Measurements from ENCODE around the gene HSP90AA1. TPM values are rescaled to one million over a fixed set of nuclear protein-coding genes. Genes with fewer than 3 reads are reported as not detected.

Gene HSP90AA1
- total RNA-seq, 1 donor from 2014 or later, result 120 TPM

DNA sequence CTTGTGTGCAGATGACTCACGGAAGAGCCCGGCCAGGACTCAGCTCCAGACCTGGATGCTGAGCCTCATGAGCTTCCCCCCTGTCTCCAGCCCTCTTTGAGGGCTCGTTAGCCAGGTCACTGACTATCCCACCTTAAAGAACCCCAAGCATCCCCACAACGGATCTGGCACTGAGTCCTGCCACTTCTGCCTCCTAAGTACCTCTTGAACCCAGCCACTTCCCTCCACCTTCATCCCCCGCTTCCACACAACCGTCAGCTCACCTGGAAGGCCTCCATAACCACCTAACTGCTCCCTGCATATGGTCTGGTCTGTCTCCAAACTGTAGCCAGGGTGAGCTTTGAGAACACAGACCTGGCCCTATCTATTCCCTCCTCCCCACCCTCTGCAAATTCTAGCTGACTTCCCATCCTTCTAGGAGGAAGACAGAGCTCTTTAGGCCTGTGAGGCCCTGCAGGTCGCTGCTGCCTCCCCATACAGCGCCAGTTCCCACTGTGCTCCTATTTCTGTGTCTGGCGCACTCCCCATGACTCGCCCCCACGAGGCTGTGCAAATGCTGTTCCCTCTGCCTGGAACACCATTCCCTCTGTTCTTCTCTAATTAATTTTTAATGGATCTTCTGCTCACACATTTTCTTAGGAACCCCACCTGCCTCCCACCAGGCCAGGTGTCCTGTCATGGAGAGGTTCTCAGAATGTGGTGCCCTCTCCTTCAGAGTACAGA is 2.9 kb upstream of the HSP90AA1 start:
- Histone ChIP-seq H3K27me3 (no peaks in the 10 kb centered on the region), H3K27ac (no peak overlapping the region), H3K9me3 (no peaks in the 10 kb centered on the region), H3K4me3 (no peak overlapping the region), H3K36me3 (peaks cover 7 to 10% of the 10 kb centered on the region in 2 donors), H3K4me1 (peaks cover 9 to 14% of the 10 kb centered on the region in 2 donors)
- intact Hi-C loops (cut with DNase I), result loop anchor here (5.0 to 10.0 kb wide), 3 partner anchors 142 to 1715 kb away; partner anchors contain the start of genes ANKRD9 and WDR25
- TF ChIP-seq CTCF (IDR thresholded peaks at IDR 0.05), result no peak
- no peak for DNase-seq (ENCODE audit: low spot score in 2 of 2)

DNA sequence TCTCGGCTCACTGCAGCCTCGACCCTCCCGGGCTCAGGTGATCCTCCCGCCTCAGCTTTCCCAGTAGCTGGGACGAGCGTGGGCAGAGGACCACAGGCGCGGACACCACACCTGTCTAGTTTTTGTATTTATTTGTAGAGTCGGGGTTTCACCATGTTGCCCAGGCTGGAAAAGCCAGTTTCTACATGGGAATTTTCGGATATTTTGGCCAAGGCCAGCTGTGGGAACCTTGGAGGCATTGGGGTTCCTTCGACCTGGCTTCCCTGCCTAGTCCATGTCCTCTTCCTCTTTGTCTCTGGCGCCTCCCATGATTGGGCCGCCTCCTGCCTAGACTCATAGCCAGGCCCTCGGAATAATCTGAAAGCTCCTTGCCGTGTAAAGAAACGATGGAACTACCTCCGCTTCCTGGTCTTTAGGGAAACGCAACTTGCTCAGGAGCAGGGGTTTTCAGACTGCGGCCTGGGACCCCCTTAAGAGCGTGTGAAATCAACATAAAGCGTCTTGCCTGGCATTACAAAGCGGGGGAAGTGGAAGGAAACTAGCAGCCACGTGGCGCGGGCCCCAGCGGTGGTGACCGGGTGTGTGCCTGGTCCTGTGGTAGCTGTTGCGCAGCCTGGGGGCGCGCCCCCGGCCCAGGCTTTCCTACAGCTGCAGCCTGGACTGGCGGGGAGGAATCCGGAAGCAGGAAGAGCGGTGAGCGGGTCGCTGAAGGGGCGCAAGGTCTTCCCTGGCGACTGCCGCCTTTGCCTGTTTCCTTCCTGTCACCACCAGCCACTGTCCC is 1.4 kb upstream of the HSP90AA1 start:
- peak overlapping the region; percentile 98 to 100 for H3K27ac ChIP-seq
- H3K4me3 ChIP-seq, result peak overlapping the region; percentile 89 to 97
- no peaks in the 10 kb centered on the region for H3K9me3 ChIP-seq
- H3K27me3 ChIP-seq, result no peaks in the 10 kb centered on the region
- H3K36me3 ChIP-seq, result peaks cover 23 to 25% of the 10 kb centered on the region in 2 donors
- intact Hi-C loops (cut with DNase I), result loop anchor here (5.0 to 10.0 kb wide), 3 partner anchors 141 to 1713 kb away; partner anchors contain the start of genes ANKRD9 and WDR25
- DNase-seq (ENCODE audit: low spot score in 2 of 2), result peak; percentile 25 to 73
- peaks cover 12 to 29% of the 10 kb centered on the region in 2 donors for H3K4me1 ChIP-seq
- TF ChIP-seq CTCF (IDR thresholded peaks at IDR 0.05), result no peak

DNA sequence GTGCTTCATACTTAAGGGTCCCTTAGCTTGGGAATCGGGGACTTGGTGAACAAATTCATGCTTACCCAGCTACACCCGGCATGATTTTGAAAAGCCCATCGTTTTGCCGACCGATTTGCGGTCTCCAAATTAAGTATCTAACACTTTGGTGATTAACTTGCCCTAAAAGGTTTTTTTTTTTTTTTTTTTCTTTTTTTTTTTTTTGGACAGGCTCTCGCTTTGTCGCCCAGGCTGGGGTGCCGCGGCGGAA is 843 bp upstream of the HSP90AA1 start:
- peak overlapping the region; percentile 98 to 100 for H3K27ac ChIP-seq
- intact Hi-C loops (cut with DNase I), result loop anchor here (1.0 to 10.0 kb wide), 8 partner anchors 52 to 1713 kb away; partner anchors contain the start of genes ANKRD9, DYNC1H1, EIF5 and PPP2R5C
- H3K4me1 ChIP-seq, result peaks cover 13 to 34% of the 10 kb centered on the region in 2 donors
- DNase-seq (ENCODE audit: low spot score in 2 of 2), result no peak
- peak overlapping the region; percentile 89 to 97 for H3K4me3 ChIP-seq
- TF ChIP-seq CTCF (IDR thresholded peaks at IDR 0.05), result no peak
- no peaks in the 10 kb centered on the region for H3K9me3 ChIP-seq
- peaks cover 28 to 30% of the 10 kb centered on the region in 2 donors for H3K36me3 ChIP-seq
- no peaks in the 10 kb centered on the region for H3K27me3 ChIP-seq

GRCh38 chr14:102086709-102086971 is 204 bp downstream of the HSP90AA1 start:
- peak in 1 of 3 experiments; percentile 3 for TF ChIP-seq CTCF (IDR thresholded peaks at IDR 0.05)
- intact Hi-C loops (cut with DNase I), result loop anchor here (2.0 to 10.0 kb wide), 7 partner anchors 122 to 1712 kb away; partner anchors contain the start of genes ANKRD9, DYNC1H1, EIF5 and PPP2R5C
- Histone ChIP-seq H3K4me1 (peaks cover 13 to 41% of the 10 kb centered on the region in 2 donors), H3K36me3 (peaks cover 37 to 41% of the 10 kb centered on the region in 2 donors), H3K27ac (peak overlapping the region; percentile 98 to 100), H3K27me3 (no peaks in the 10 kb centered on the region), H3K4me3 (peak overlapping the region; percentile 89 to 97), H3K9me3 (no peaks in the 10 kb centered on the region)
- DNase-seq (ENCODE audit: low spot score in 2 of 2), result no peak

- no peak for TF ChIP-seq CTCF (IDR thresholded peaks at IDR 0.05)
- DNase-seq (ENCODE audit: low spot score in 2 of 2), result peak in 1 of 2 donors; percentile 67
- peaks cover 13 to 41% of the 10 kb centered on the region in 2 donors for H3K4me1 ChIP-seq
- H3K27ac ChIP-seq, result peak overlapping the region; percentile 98 to 100
- peak overlapping the region; percentile 89 to 97 for H3K4me3 ChIP-seq
- H3K27me3 ChIP-seq, result no peaks in the 10 kb centered on the region
- H3K9me3 ChIP-seq, result no peaks in the 10 kb centered on the region
- H3K36me3 ChIP-seq, result peaks cover 42 to 46% of the 10 kb centered on the region in 2 donors
- intact Hi-C loops (cut with DNase I), result loop anchor here (2.0 to 10.0 kb wide), 7 partner anchors 121 to 1711 kb away; partner anchors contain the start of genes ANKRD9, DYNC1H1, EIF5 and PPP2R5C
Observed at GRCh38 chr14:102085948-102086708, 716 bp downstream of the HSP90AA1 start.

Data from ascending aorta (tissue), 2 donors.